ENCODE results near the gene KCNMA1.

DNA sequence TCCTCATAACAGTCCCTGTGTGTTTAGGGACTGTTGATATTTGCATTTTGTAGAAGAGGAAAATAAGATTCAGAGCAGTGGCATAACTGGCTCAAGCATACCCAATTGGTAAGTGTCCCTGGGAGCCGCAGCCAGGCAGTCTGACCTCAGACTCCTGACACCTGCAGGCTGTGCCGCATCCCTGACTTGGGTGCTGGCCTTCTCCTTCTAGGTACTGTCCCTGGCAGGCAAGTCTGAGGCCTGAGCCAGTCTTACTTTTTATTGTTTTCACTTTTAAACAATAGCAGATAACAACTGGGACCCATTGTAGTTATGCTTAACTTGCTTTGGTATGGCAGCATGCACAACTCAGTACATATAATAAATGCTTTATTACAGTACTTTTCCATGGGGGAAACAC, 717.0 kb downstream of the KCNMA1 start:
- TF ChIP-seq GATA3 (IDR thresholded peaks at IDR 0.05; ENCODE audit: low read depth, low read length) = no peak
- TF ChIP-seq GATA2 (IDR thresholded peaks at IDR 0.05; ENCODE audit: low read depth, low read length) = no peak

All from SH-SY5Y (cell line).